ENCODE measurements around the gene NRG2.

DNA sequence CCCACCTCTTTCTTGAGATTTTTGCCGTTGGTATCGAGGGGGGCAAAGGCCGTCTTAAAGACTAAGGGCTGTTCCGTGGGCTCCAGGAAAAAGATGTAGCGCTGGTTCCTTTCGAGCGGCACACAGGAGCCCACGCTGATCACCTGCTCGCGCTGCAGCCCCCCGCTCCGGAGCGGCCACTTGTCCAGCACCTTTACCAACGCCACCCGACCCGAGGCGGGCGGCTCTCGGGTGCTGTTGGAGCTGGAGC, 781 bp downstream of the NRG2 start:
- TF ChIP-seq POLR2A (IDR thresholded peaks at IDR 0.05): no peak
- TF ChIP-seq, protein P1, sequence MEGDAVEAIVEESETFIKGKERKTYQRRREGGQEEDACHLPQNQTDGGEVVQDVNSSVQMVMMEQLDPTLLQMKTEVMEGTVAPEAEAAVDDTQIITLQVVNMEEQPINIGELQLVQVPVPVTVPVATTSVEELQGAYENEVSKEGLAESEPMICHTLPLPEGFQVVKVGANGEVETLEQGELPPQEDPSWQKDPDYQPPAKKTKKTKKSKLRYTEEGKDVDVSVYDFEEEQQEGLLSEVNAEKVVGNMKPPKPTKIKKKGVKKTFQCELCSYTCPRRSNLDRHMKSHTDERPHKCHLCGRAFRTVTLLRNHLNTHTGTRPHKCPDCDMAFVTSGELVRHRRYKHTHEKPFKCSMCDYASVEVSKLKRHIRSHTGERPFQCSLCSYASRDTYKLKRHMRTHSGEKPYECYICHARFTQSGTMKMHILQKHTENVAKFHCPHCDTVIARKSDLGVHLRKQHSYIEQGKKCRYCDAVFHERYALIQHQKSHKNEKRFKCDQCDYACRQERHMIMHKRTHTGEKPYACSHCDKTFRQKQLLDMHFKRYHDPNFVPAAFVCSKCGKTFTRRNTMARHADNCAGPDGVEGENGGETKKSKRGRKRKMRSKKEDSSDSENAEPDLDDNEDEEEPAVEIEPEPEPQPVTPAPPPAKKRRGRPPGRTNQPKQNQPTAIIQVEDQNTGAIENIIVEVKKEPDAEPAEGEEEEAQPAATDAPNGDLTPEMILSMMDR (IDR thresholded peaks at IDR 0.05): no peak
